Measurements from ENCODE around the gene SLC15A4.

Gene SLC15A4

DNA sequence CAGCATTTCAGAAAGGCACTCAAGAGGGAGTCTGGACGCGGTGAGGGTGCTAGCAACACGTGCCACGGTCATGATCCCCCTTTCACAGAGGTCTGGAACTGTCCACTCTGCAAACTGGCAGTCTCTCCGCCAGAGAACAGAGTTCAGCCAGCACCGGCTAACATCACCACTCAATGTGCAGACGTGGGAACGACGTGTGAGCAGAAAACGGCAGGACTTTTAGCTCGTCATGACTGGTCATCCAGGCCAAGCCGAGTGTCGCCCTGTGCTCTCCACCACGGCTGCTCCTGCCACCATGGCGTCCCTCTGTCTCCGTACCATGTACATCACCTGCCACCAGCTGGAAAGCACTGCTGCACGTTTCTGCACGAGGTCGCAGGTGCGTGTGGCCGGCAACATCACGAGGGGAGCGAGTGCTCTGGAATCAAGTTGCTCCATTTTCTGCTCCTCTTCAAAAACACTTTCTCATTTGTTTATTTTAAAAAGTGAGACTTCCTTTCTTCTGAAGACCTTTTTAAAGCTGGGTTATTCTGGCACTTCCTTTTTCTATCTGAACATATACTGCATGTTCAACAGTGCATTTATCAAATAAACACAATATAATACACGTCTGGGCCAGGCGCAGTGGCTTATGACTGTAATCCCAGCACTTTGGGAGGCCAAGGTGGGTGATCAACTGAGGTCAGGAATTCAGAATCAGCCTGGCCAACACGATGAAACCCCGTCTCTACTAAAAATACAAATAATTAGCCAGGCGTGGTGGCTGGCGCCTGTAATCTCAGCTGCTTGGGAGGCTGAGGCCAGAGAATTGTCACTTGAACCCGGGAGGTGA, 28.0 kb downstream of the SLC15A4 start:
- in situ Hi-C loops (cut with HindIII; ENCODE audit: low sequenced_read_pairs): no loop called here

DNA sequence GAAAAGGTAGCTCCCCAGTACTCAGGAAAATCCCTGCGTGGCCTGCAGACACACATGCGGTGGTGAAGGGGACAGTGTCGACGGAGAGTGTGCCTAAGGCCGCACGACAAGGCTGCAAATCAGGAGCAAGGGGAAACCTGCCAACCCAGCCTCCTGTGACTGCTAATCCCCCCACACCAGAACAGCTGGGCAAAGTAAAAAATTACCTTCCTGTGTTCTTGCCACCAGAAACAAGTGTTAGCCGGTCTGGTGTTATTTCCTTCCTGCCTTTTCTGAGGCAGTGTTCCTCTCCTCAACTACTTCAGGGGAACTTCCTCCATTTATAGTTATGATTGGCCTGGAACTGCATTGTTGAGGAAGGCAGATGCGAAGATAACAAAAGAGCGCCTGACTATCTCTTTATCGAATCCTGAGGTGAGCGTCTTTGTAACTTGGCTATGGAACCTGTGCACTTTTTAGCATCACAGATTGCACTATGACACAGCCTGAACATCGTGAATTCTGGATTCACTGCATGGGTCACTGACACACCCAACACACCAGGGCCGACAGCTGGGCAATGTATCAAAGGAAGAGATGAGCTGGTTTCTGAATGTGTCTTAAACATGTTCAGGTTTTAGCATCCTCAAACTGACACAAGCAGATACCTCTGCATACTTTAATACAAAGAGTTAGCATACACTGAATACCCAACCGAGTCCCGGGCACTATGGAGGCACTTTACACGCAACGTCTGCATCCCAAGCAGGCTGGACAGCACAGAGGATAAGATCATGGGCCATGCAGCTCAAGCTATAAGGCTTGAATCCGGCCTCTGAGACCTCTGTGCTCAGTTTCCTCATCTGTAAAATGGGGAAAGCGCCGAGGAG, 28.9 kb downstream of the SLC15A4 start:
- in situ Hi-C loops (cut with HindIII; ENCODE audit: low sequenced_read_pairs): no loop called here

DNA sequence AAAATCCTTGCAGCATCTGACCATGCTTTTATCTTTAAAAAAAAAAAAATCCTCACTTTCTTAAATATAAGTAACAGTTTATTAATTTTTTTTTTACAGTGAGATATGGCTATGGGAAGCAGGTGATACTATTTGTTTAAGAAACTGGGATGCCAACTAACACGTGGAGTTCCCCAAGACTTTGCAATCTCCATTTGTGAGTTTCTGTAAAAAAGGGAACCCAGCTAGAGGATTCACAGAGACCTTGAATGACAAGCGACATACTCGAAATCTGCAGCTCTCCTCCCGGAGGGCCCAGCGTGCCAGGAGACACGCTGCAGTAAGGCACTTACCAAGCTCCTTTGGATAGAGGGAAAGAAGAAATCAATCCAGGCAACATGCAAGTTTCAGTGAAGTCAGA, 30.1 kb downstream of the SLC15A4 start:
- in situ Hi-C loops (cut with HindIII; ENCODE audit: low sequenced_read_pairs): no loop called here

DNA sequence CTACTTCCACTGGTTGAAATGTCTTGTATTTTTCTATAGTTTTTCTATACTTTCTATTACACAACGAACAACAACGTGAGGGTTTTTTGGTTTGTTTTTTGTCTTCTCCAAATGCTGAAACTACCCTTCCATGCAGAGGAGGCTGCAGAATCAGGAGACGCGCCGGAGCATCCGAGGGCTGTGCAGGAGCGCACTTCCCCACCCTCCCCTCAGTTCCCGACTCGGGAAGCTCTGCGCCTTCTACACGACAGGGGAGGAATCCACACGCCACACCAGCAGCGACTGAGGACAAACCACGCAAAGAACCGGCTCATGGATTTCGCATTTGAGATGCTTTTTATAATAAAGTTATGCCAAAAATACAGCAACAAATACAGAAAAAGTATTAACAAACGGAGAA, 30.9 kb downstream of the SLC15A4 start:
- in situ Hi-C loops (cut with HindIII; ENCODE audit: low sequenced_read_pairs): no loop called here

DNA sequence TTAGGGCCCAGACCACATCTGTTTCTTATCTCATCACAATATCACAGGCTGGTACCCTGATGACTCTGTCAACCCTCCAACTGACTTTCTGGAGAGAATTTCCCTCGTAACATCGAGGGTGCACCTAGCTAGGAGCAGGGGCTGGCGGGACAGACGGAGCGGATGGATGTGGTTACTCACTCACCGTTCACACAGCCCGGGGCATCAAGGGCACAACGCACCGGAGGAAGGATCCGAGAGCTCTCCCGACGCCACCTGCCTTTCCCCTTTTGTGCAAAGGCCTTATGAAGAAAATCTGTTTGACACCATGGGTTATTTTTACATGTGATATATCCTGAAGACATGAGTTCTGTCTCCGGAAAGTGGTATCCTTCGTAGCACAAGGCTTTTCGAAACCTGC, 31.4 kb downstream of the SLC15A4 start:
- in situ Hi-C loops (cut with HindIII; ENCODE audit: low sequenced_read_pairs): no loop called here

DNA sequence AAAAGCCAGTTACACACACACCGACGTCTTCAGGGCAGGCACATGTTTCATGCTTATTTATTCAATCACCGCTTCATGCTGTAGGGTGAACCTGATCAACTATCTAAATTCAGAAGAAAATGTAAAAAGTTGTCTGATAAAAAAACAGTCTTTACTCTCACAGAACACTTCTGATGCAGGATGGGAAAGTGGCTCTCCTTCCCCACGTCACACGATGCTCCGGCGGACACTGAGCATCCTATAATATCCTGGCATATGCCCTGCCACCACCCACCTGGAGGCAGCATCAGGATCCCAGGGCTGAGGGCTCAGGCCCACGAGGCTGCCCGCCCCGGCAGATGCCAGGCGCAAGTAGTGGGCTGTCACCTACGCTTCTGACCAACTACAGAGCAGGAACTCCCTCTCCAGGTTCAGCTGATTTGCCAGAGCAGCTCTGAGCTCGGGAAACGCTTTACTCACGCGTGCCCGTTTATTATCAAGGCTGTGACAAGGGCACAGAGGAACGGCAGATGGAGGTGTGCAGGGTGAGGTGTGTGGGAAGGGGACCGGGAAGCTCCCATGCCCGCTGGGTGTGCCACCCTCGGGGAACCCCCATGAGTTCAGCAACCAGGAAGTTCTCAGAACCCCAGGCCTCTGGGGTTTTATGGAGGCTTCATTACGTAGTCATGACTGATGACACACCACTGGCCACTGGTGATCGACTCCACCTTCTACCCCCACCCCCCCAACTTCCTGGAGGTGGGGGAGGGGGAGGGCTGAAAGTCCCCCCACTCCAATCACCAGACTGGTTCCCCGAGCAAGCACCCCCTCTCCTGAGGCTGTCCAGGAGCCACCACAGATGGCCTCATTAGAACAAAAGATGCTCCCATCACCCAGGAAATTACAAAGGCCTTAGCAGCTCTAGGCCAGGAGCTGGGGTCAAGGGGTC, 32.1 kb downstream of the SLC15A4 start:
- in situ Hi-C loops (cut with HindIII; ENCODE audit: low sequenced_read_pairs): no loop called here

DNA sequence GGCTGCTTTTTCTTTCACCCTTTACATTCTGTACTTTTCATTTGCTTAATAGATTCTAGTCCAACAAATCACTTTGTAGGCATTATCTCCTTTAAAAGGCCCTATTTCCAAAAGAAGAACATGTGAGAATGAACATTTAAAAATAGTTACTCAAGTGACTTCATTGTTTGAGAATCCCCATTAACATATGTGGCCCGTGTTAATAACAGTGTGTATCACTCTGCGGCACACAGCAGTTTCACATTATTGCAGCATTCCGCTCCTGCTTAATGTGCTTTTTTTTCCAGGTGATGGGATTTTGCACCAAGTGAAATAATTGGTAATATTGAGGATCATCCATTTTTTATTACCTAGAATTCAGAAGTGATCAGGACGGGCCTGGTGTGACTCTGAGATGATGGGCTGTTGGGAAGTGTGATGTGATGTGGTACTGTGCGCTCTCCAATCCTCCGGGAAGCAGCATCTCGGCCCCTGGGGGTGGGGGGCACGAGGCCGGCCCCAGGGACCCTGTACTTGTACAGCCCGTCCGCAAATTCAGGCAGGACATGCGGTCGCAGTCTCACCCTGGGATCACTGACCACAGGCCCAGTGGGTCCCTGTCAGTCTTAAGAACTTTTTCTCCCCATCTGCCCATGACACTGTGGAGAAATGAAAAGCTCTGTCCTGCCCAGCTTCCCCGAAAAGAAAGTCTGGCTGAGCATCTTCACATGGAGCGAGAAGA, 32.9 kb downstream of the SLC15A4 start:
- in situ Hi-C loops (cut with HindIII; ENCODE audit: low sequenced_read_pairs): no loop called here

DNA sequence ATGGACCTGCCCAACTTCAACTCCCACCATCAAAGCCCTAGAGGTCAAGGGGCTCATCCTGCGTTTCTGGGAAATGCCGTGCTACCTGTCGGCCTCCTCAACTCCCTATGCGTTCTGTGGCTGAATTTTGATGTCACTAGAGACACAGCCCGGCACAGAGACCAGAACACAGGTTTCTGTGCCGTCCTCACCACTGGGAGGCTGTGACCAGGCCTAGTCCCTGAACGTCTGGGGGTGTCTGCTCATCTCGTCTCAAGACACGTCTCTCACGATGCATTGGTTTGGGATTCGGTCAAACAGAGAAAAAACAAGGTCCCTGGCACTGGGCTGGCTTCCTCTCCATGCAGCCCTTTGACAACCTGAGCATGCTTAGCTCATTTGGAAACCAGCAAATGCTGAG, 33.5 kb downstream of the SLC15A4 start:
- in situ Hi-C loops (cut with HindIII; ENCODE audit: low sequenced_read_pairs): no loop called here

DNA sequence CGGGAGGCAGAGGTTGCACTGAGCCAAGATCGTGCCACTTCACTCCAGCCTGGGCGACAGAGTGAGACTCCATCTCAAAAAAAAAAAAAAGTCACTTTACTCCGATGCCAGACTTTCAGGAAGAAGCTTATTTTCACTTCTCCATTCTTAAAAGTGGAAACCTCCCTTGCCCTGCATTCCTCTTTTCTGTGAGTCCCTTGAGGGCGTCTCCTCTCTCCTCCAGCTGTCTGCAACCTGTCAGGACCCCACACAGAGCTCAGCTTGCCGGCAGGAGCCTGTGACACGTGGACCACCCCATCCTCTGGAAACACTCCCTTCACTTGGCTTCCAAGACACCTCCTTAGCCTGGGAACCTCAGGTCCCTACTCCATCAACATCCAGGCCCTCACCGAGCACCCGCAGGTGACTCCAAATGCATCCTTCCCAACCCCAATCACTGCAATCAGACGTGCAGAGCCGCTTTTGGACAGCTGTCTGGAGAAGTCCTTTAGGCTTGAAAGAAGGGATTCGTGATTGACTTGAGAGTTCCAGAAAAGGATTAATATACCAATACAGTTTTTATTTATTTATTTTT, 34.3 kb downstream of the SLC15A4 start:
- in situ Hi-C loops (cut with HindIII; ENCODE audit: low sequenced_read_pairs): no loop called here

DNA sequence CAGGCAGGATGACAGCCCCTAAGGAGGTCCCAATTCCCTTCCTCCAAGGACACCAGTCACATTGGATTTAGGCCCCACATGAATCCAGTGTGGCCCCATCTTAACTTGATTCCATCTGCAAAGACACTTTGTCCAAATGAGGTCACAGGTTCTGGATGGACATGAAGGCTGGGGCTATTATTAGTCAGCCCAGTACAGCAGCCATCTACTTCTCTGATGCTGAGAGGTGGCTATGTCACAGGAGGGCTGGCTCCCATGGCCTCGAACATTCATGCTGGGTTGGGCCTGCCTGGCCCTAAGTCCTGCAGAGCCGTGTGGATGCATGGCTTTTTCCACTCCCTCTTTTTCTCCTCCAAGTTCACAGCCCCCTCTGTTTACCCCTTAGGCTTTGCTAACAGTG, 35.9 kb downstream of the SLC15A4 start:
- in situ Hi-C loops (cut with HindIII; ENCODE audit: low sequenced_read_pairs): no loop called here

DNA sequence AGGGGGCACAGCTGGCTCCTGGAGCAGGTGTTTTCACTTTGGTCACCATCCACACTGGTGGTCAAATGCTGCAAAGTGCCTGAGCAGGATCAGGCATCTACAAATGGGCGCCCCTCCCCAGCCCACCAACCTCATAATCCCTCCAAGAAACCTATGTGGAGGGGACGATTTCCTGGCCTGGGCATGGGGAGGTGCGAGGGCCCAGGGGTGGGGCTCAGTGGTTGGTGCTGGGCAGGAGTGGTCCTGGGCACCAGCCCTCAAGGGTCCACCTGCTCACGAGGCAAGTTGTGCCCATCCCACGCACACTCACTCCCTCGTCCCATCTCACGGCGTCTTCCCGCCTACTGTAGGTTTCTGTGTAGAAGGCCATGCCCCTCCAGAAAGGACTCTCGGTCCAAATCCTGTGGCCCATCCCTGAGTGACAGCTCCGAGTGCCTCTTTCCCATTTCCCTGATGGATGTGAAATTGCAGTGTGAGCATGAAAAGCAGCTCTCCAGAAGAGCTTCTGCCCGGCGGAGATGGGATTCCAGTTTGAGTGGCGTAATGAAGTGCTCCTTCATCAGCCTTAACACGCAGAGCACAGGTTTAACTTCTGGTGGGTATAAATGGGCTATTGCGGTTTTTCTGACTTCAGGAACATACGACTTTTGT, 36.9 kb downstream of the SLC15A4 start:
- in situ Hi-C loops (cut with HindIII; ENCODE audit: low sequenced_read_pairs): no loop called here

DNA sequence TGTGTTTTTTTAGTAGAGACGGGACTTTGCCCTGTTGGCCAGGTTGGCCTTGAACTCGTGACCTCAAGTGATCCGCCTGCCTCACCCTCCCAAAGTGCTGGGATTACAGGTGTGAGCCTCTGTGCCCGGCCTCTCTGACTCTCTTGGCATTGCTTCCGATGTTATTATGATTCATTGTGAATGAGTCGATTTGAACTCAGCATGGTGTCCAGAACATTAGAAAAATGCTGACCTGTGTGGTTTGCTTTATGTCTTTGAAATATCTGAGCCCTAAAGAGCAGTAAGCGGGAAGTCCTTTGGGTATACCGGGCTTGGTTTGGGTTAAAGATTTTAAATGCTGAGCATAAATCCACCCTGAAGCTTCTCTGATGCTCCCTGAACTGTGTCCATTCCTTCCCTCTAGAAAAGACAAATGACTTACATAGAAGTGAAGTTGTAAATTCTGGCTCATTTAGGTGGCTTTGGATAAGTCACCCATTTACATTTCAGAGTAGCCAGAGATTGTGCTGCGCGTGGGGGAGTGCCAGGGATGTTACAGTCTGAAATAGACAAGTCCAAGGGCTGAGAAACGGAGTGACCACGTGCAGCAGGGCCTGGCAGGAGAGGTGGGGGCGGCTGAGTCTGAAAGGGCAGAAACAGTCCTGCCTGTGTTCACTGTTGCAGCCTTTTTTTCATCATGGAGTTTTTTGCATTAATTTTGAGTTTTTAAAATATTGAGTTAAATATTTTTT, 39.6 kb downstream of the SLC15A4 start:
- in situ Hi-C loops (cut with HindIII; ENCODE audit: low sequenced_read_pairs): no loop called here

DNA sequence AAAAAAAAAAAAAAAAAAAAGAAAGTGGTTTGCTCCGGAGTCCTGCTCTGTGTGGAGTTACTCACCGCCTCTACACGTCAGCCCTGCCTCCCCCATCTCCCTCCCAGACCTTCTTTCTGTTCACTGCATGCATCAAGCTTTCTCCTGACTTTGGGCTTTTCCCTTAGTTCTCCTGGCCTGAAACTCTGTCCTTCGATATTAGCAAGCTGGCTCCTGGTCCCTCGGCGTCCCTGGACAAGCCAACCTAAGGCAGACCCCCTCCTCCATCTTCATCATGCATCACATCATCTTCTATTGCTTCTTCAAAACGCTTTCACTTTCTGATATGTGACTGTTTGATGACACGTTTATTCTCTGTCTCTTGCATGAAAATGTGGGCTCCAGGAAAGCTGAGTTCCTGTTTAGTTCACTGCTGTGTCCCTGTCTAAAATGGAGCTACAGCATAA, 40.6 kb downstream of the SLC15A4 start:
- in situ Hi-C loops (cut with HindIII; ENCODE audit: low sequenced_read_pairs): no loop called here

DNA sequence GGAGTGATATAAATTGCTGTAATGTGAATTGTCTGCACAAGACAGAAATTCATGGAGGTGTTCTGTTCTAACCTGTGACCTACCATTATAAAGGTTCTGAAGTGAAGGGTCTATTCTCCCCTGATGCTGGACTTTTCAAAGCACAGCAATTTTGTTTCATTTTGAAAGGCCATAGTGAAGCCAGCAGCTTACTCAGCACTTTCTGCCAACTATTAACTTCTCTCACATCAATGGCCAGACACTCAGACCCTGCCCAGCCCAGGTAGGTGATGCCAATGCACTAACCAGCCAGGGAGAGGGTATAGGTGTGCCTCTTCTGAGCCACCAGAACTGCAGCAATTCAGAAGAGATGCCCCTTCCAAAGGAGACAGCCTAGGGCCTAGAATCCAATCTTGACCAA, 43.9 kb downstream of the SLC15A4 start:
- in situ Hi-C loops (cut with HindIII; ENCODE audit: low sequenced_read_pairs): no loop called here

DNA sequence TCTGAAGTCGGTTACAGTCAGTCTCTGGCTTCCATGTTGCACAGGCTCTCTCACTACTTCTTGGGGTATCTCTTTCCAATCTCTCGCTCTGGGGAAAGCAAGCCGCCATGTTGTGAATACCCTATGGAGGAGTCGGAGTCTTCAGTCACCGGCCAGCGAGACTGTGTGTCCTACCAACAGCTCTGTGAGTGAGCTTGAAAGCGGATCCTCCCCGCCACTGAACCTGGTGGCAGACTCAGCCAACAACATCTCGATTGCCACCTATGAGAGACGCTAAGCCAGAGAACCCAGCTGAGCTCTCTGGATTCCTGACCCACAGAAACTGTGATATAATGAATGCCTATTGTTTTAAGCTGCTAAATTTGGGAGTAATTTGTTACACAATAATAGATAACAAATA, 51.5 kb downstream of the SLC15A4 start:
- in situ Hi-C loops (cut with HindIII; ENCODE audit: low sequenced_read_pairs): no loop called here

DNA sequence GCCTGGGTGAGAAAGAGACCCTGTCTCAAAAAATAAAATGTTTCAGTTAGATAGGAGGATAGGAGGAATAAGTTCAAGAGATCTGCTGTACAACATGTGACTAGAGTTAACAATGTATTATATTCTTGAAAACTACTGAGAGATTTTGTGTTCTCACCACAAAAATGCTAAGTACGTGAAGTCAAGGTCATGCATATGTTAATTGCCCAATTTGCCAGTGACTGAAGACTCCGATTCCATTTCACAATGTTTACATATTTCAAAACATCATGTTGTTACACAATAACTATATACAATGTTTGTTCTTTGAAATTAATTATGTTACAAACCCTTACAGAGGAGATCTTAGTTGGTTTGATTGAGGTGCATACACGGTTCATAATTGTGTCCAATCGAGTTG, 52.1 kb downstream of the SLC15A4 start:
- in situ Hi-C loops (cut with HindIII; ENCODE audit: low sequenced_read_pairs): no loop called here

DNA sequence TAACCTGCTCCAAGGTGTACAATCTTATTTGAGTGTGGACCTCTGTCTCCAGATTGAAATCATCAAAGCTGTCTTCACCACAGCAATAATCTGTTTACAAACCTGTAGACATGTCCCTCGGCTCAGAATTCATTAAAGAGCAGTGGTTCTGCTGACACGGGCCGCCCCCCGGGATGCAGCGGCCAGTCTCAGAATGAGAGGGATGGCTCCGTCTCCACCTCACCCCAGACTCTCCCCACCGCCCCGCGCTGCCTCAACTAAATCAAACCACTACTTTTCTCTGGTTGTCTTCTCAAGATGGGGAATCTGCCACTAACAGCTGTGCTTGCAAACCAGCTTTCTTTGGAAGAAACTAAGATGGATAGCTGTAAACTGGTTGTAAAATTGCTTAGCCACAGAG, 56.2 kb downstream of the SLC15A4 start:
- in situ Hi-C loops (cut with HindIII; ENCODE audit: low sequenced_read_pairs): no loop called here

DNA sequence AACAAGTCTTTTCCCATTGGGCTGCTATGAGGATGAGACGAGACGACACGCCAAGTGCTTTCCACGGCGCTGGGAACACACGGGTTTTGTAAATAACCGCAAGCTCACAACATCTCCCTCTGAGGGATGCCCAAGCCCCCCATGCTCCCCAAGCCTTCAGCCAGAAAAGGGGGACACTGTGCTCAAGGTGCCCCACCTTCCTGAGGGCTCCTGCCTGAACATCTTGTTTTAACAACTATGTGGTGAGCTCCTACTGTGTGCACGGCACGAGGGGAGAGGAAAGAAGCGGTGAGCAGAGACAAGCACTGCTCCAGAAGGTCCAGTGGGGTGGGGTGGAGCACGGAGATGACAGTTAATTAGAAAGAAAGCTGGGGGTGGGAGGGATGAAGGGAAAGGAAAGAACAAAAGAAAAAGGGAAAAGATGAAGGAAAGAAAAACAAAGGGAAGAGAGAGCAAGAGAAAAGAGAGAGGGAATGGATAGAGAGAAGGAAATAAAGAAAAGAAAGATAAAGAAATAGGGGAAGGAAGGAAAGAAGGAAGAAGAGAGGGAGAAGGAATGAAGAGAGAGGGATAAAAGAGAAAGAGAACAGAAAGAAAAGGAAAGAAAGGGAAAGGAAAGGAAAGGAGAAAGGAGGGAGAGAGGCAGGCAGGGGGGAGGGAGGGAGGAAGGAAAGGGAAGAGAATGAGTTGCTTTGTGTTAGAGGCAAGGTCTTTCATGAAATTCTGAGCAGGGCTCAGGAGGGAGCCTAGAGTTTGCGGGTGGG, 56.8 kb downstream of the SLC15A4 start:
- in situ Hi-C loops (cut with HindIII; ENCODE audit: low sequenced_read_pairs): no loop called here

All from DLD1 (cell line).